Tongue (tissue), 2 donors: Measurements from ENCODE around the gene ANO10. TPM values are rescaled to one million over a fixed set of nuclear protein-coding genes. Genes with fewer than 3 reads are reported as not detected.
"Not testable (repeated sequence)": the region's sequence is repeated elsewhere in the genome, so short reads cannot be mapped to it uniquely, and the experiment has no call there.

Experiments used
- DNase-seq: peaks from one replicate; pipeline ENCODE4 v3.0.0-alpha.2; 2015
- total RNA-seq: library from RNA; depleted of rRNA; stranded (reverse); fragments of >200 nt; gene quantifications from one replicate; pipeline ENCODE4 v1.2.3, GENCODE V29; 2014

The ANO10 gene
- total RNA-seq, 1 donor from 2014 or later: 28.9 TPM

DNA sequence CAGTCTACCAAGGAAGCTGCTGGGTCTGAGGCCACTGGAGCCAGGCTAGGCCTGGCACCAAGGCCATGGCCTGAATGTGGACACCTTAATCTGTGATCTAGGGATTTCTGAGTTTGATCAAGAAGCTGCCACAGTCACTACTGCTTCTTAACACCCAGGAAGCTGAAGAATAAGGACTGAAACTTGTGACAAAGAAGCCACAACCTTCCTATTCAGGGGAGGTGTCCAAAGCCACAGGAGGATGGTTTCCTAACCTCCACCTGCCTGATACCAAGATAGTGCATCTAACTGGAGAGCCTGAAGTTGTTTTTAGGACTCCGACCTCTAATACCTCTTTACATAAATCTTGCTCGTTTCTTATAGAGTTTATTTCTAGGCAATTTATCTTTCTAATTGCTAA lies 5.5 kb upstream of the ANO10 start:
- DNase-seq: no peak

DNA sequence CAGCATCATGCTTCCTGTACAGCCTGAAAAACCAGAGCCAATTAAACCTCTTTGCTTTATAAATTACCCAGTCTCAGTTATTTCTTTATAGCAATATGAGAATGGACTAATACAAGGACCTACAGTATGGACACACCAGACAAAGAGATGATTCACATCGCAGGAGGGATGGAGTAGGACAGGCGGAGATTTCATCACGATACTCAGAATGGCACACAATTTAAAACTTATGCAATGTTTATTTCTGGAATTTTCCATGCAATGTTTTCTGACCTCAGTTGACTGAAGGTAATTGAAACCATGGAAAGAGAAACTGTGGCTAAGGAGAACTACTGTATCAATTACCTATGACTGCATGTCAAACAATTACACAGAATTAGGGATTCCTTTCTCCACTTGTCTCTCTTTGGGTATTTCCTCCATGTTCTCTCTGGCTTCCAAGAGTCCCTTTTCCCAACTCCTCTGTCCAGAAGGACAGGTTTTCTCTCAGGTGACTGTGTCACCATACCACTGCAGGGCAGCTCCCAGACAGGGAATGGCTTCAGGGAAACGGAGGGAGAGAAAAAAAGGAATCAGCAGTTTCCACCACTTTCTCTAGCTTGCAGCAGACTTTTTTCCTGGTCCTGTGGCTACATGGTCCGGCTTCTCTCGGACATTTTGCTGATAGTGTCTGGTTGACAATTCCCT lies 3.0 kb upstream of the ANO10 start:
- DNase-seq: no peak

DNA sequence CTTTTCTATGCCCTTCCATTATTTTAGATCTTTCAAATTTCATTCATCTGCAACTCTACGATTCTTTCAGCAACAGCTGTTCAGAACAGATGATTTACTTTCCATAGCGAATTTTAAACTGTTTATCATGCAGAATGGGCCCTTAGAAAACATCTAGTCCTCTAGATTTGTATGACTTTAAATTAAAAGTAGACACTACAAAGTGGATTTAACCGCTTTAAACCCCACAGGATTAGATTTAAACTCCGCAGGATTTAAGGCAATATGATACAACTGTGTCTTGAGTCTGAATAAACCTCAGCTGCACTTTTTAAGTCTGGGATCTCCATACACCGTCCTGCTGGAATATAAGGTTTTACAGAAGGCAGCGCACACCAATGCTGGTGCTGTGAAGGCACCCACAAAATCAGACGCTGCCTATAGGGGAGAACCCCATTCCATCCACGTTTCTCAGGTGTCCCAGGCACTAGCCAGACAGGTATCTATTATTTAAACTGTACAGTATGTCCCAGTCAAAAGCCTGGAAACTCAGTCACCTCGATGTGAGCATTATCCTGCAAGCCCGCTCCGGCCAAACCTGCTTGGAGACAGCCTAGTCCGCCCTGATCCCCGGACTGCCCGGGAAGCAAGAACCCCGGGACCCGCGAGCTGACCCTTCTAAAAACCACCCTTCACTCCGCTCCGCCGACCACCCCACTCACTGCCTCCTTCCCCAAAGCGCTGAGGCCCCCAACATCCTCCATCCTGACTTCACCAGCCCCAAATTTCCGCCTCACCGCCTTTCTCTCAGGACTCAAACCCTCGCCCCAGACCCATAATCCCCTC lies 768 bp downstream of the ANO10 start:
- peak; percentile 72 for DNase-seq

DNA sequence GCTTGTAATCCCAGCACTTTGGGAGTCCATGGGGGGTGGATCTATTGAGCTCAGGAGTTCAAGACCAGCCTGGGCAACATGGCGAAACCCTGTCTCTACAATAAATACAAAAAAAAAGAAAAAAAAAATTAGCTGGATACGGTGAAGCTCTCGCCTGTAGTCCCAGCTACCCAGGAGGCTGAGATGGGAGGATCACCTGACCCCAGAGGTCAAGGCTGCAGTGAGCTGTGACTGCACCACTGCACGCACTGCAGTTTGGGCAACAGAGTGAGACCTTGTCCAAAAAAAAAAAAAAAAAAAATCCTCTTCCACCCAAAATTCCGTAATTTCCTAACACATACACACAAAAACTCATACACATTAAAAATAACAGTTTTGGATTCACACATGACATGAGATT lies 2.2 kb downstream of the ANO10 start:
- no peak for DNase-seq

DNA sequence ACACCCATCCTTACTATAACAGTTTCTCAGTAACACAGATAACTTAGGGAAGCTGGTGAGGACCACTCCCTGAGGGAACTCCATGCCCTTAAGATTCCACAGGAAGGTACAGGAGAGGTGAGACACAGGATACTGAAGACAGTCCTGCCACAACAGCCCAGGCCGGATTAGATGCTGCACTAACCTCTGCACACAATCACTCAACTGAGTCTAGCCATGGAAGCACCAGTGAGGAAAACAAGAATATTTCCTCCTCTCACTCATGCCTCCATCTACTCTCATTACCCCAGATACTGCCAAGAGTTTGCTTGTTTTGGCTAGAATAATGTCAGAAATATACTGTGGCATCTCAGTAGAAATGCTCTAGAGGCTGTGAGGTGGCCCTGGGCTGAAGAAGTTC lies 3.7 kb downstream of the ANO10 start:
- no peak for DNase-seq

DNA sequence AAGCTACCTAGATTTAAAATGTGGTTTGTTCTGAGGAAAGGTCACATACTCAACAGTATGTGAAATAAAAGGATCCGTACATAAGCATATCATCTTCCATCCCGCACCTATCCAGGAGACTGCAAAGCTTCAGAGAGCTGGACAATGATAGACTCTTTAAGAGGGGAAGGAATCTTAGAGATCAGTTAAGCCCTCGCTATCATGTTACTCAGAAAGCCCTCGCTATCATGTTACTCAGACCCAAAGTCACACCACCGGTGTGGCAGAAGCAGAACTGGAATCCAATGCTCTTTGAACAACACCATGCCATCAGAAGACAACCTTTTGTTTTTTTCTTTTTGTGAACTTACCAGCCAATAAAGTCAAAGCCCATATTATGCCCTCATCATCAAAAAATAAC lies 5.8 kb downstream of the ANO10 start:
- no peak for DNase-seq

DNA sequence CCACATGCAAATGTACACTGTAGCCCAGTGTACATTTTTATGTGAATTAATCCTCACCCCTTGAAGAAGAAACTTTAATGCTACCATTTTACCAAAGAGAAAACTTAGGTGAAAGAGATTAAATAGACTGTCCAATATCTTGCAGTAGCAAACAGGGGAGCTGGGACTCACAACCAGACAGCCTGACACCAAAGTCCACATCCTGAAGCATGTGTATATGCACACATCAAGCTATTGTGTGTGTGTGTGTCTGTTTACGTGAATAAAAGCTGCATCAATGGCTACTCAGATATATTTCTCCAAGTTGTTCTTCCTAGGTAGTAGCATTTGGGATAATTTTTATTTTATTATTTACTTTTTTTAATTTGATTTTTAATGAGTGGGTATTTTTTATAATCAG lies 6.7 kb downstream of the ANO10 start:
- no peak for DNase-seq

DNA sequence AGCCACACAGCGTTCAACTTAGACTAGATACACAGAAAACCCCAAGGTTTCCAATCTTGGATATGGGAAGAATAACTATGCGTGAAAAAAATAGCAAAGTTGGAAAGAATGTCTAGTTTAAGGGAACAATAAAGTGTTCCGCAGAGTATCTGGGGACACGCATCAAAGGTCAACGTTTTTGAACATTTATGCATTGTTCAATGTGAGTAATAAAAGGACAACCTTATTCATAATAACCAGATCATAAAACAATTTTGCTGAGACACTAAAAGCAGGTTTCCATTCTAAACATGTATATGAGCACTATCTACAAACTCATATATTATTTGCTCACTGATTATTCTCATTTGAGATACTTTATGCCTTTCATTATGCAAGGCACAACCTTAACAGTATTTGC lies 7.8 kb downstream of the ANO10 start:
- DNase-seq: no peak

DNA sequence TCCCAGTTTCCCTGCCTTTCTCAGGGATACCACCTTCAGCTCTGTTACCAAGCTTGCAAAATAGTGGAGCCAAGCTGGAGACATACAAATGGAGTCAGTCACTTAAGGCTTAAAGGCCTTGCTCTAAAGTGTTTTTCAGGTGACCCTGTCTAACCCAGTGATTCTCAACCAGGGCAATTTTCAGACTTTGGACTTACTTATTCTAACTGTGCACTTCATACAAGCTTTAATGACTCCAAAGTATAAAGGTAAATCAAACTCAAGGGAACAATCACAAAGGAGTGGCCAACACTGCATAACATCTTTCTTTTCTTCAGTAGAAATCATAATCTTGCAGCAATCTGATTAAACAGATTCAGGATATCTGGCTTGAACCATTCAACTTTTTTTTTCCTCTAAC lies 9.4 kb downstream of the ANO10 start:
- no peak for DNase-seq

DNA sequence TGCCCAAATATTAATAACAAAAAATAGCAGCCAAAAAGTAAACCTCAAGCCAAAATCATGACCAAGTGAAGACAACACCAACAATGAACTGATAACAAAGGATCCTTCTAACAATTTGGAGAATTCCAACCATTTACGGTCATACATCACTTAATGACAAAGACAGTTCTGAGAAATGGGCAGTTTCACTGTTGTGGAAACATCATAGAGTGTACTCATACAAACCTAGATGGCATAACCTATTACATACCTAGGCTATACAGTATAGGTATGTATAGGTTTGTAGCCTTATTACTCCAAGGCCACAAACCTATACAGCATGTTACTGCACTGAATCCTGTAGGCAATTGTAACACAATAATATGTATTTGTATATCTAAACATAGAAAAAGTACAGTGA lies 12.4 kb downstream of the ANO10 start:
- DNase-seq: no peak

DNA sequence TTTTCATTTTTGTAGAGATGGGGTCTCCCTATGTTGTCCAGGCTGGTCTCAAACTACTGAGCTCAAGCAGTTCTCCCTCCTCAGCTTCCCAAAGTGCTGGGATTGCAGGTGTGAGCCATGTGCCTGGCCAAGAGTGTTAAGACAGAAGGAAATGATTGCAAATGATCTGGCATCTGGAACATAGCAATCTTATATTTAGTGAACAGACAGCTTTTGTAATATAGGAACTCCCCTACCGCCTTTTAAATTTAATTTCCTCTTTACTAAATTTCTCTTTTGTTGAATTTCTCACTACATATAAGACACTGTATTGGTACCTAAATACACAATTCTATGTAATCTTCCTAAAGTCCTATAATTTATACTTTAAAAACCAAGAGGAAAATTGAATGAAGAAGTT lies 13.1 kb downstream of the ANO10 start:
- no peak for DNase-seq

DNA sequence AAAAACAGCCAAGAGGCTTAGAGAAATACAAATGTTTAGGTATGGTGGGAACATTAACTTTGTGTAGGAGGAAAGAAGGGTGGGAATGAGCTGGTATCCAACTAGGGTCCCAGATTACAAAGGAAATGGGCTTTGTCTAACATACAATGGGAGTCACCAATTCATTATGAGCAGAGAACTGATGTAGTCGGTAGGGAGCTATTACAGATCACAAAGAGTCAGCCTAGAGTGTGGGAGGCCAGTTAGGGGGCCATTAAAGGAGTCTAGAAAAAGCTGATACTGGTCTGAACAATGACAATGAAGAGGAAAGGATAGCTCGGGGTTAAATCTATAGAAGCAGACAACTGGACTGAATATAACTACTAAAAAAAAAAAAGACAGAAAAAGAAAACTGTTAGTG lies 15.5 kb downstream of the ANO10 start:
- DNase-seq: no peak

DNA sequence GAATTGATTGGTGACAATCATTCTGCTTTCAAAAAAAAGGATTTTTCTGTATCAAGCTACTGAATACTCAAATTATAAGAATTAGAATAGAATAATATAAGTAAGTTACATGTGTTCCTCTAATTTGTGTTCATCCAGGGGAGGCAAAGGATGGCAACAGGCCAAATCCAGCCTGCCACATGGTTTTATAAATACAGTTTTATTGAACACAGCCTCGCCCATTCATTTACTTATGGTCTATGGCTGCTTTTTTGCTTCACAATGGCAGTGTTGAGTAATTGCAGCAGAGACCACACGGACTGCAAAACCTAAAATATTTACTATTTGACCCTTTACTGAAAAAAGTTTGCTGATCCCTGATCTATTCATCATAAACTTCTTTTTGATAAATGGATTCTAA lies 21.9 kb downstream of the ANO10 start:
- not testable (repeated sequence) for DNase-seq

DNA sequence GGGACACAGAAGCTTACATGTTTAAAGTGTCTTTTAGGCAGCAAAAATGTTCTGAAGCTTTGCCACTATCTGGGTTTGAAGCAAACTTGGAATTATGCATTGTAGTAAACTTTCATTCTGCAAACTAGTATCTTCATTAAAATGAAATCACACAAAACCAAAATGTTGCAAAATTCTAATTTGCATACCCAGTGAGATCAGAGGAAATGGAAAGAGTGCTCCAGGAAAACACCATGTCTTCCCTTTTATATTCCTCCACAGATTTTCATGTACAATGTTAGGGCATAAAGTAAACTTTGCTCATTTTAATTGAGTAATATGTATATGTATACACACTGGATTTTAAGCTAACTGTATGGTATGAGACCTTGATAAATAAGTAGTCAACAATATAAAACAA lies 23.9 kb downstream of the ANO10 start:
- DNase-seq: no peak

DNA sequence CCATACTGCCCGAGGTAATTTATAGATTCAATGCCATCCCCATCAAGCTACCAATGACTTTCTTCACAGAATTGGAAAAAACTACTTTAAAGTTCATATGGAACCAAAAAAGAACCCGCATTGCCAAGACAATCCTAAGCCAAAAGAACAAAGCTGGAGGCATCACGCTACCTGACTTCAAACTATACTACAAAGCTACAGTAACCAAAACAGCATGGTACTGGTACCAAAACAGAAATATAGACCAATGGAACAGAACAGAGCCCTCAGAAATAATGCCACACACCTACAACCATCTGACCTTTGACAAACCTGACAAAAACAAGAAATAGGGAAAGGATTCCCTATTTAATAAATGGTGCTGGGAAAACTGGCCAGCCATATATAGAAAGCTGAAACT lies 25.6 kb downstream of the ANO10 start:
- not testable (repeated sequence) for DNase-seq

DNA sequence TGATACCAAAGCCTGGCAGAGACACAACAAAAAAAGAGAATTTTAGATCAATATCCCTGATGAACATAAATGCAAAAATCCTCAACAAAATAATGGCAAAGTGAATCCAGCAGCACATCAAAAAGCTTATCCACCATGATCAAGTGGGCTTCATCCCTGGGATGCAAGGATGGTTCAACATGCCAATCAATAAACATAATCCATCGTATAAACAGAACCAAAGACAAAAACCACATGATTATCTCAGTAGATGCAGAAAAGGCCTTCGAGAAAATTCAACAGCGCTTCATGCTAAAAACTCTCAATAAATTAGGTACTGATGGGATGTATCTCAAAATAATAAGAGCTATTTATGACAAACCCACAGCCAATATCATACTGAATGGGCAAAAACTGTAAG lies 26.5 kb downstream of the ANO10 start:
- not testable (repeated sequence) for DNase-seq

DNA sequence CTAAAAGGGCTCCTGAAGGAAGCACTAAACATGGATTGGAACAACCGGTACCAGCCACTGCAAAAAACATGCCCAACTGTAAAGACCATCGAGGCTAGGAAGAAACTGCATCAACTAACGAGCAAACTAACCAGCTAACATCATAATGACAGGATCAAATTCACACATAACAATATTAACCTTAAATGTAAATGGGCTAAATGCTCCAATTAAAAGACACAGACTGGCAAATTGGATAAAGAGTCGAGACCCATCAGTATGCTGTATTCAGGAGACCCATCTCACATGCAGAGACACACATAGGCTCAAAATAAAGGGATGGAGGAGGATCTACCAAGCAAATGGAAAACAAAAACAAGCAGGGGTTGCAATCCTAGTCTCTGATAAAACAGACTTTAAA lies 28.2 kb downstream of the ANO10 start:
- not testable (repeated sequence) for DNase-seq

DNA sequence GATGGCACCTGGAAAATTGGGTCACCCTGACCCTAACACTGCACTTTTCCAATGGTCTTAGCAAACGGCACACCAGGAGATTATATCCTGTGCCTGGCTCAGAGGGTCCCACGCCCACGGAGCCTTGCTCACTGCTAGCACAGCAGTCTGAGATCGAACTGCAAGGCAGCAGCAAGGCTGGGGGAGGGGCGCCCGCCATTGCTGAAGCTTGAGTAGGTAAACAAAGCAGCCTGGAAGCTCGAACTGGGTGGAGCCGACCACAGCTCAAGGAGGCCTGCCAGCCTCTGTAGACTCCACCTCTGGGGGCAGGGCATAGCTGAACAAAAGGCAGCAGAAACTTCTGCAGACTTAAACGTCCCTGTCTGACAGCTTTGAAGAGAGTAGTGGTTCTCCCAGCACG lies 29.9 kb downstream of the ANO10 start:
- DNase-seq: not testable (repeated sequence)

DNA sequence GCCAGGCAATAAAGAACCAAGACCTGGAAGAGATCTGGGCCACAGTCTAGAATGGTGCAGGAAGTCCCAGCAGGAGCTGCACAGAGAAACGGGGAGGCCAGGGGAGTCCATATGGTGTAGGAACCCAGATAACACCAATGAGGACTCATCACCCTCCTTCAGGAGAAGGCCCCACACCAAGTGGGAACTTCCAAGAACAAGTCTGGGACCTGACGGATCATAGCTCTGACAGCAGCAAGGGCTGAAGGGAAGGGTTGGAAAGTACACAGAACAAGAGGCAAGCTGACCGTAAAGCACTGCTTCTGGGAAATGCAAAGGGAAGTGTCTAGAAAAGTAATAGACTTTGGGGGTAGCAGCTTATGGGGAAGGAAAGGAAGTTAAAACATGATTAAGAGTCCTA lies 34.5 kb downstream of the ANO10 start:
- no peak for DNase-seq

DNA sequence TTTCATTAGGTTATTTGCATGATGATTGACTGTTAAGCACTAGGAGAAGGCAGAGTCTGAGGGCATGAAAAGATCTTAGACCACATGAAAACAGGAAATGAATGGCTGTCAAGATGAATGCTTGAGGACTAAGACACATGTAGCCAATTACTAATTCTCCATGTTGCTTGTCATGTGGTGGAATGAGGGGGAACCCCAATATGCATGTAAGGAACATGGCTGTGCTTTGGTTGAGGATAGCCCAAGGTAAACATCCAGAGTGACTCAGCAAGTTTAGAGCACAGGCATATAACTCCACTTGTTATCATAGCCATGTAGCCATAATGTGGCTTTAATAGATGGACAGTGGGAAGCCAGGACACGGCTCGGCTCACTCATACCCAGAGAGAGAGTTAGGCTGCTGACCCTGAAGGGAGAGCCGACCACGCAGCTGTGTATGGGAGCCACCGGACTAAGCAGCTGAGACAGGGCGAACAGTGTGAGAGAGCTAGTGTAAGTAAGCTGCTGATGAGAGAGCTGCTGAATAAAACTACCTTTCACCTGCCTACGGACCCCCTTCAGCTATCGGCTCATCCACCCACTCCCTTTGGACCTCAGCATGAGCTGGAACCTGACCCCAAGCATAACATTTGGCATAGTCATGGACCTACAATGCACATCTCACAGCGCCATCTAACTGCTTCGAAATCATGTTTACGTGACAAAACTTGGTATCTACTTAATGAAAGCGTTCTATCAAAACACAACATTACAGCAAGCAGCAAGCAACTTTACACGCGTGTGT lies 37.6 kb downstream of the ANO10 start:
- DNase-seq: no peak

DNA sequence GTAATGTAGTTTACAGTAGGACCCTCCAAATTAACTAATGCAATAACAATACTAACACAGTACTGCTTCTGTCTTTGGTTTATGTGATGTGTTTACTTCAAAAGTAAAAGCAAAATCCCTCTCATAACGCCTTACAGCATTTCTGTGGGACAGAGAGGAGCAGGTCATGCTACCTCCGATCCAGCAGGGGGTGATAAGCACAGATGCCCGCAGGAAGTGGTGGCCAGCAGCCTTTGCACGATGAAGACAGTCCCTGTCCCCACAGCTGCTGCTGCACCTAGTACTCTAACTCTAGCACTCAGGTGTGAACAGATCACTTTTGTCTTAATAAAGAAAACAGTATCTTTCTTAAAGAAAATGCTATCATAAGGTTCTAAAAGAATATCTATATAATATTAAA lies 38.3 kb downstream of the ANO10 start:
- DNase-seq: no peak

DNA sequence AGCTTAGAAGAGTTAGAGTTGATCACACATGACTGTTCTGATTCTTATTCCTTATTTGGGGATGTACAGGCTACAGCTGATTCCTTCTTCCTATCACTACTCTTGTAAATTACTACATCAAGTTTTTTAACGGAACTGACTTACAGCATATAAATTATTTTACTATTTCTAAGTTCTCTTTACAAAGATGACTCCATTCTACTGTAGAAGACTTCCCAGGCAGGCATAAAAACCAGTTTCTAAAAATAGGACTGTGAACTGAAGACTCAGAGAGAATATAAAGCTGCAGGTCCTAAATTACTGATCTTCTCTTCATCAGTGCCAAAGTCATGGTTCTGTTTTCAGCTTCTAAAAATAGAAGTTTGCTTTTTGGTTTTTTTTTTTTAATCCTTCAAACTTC lies 38.9 kb downstream of the ANO10 start:
- DNase-seq: no peak

DNA sequence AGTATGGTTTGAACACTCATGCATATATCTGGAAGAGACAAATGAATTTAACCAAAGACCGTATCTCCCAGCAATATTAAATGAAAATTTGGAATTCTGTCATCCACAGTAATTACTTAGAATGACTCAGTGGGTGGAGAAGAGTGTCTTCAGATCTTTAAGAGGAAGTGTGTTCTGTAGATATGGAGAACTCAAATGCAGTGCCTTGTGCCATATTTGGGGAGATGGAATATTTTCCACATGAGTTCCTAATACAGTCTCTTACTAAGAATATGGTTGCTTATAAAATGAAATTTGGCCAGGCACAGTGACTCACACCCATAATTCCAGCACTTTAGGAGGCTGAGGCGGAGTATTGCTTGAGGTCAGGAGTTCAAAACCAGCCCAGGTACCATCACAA lies 40.5 kb downstream of the ANO10 start:
- no peak for DNase-seq
